Central memory CD4-positive, alpha-beta T cell (primary cell): ENCODE measurements around the gene TPGS2.
"Not testable (repeated sequence)": the region's sequence is repeated elsewhere in the genome, so short reads cannot be mapped to it uniquely, and the experiment has no call there.

Experiments
- DNase-seq: peaks from one replicate; pipeline ENCODE4 v3.0.0; 2022

TPGS2 gene

GRCh38 chr18:36772241-36772723, 56.5 kb downstream of the TPGS2 start:
- no peak for DNase-seq

GRCh38 chr18:36771245-36771644, 57.6 kb downstream of the TPGS2 start:
- DNase-seq = no peak

GRCh38 chr18:36770315-36770946, 58.4 kb downstream of the TPGS2 start:
- no peak for DNase-seq

- DNase-seq = no peak
These were observed 59.0 kb downstream of the TPGS2 start for GRCh38 chr18:36769611-36770314.

GRCh38 chr18:36769172-36769571, 59.6 kb downstream of the TPGS2 start:
- no peak for DNase-seq

DNA sequence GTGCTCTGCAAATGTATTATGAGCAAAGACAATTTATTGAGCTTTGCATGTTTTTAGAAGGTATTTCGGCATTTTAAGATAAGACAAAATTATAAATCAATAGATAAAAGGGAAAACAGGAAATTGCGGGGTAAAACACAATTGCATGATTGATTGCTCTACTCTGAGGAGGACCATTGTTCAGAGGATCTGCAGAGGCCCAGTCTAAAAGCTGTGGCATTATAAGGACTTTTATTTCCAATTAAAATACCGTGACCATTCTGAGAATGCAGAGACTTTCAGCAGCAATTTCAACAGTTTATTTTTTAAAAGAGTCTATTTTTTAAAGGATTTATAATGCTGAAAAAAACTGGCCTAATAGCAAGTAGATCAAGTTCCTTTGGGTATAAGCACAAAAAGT, 62.0 kb downstream of the TPGS2 start:
- no peak for DNase-seq

GRCh38 chr18:36762965-36763364, 65.8 kb downstream of the TPGS2 start:
- not testable (repeated sequence) for DNase-seq

GRCh38 chr18:36762074-36762473, 66.7 kb downstream of the TPGS2 start:
- DNase-seq = no peak

- no peak for DNase-seq
These were observed 67.6 kb downstream of the TPGS2 start for GRCh38 chr18:36761186-36761698.

DNA sequence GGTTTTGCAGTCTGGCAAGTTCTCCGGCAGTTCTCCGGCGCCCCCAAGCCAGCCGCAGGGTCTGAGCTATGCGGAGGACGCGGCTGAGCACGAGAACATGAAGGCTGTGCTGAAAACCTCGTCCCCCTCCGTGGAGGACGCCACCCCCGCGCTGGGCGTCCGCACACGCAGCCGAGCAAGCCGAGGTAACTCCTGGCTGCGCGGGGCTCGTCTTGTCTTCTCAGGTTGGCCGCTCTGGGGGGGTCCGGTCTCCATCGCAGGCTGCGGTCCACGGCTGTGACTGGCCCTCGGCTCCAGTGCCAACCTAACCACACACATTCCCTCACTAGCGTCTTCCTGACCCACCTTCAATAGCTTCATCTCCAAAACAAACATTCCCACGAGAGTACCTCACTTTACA, 68.2 kb downstream of the TPGS2 start:
- no peak for DNase-seq

- DNase-seq = no peak
These were observed 69.5 kb downstream of the TPGS2 start for GRCh38 chr18:36759167-36759776.

- no peak for DNase-seq
These were observed 70.2 kb downstream of the TPGS2 start for GRCh38 chr18:36758623-36759022.

DNA sequence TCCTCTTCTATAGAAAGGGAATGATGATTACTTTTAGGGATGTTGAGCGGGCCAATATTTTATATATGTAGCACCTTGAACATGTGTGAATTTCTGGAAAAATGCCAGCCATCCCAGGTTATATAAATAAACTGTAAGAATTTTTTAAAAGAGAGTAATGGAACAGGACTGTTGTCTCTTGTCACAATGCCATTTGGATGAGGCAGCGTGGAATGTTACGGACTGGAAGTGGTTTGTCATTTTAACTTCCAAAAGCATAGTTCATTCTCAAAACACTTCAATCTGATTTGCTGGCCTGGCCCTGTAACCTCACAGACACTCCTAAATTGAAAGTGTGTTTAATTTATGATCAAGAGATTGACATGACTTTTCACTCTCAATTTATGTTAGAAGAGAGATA, 70.8 kb downstream of the TPGS2 start:
- DNase-seq = no peak

DNA sequence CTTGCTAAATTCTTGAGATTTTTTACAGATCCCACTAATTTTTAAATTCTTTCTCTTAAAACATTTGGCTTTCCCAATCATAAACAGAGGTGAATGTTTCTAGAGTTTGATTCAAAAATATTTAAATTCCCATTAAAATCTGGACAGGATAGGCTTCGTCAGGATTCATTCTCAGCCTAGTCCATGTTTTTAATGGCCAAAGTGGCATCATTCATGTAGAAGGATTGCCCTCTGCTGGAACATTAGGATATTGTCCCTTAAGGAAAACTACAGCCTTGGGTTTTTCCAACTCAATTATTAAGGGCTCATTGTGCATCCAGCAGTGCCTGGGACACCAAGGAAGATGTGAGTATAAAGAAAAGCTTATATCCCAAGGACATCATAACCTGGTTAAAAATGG, 71.7 kb downstream of the TPGS2 start:
- no peak for DNase-seq

GRCh38 chr18:36756242-36756641, 72.6 kb downstream of the TPGS2 start:
- DNase-seq = no peak

- no peak for DNase-seq
These were observed 75.6 kb downstream of the TPGS2 start for GRCh38 chr18:36752929-36753865.

DNA sequence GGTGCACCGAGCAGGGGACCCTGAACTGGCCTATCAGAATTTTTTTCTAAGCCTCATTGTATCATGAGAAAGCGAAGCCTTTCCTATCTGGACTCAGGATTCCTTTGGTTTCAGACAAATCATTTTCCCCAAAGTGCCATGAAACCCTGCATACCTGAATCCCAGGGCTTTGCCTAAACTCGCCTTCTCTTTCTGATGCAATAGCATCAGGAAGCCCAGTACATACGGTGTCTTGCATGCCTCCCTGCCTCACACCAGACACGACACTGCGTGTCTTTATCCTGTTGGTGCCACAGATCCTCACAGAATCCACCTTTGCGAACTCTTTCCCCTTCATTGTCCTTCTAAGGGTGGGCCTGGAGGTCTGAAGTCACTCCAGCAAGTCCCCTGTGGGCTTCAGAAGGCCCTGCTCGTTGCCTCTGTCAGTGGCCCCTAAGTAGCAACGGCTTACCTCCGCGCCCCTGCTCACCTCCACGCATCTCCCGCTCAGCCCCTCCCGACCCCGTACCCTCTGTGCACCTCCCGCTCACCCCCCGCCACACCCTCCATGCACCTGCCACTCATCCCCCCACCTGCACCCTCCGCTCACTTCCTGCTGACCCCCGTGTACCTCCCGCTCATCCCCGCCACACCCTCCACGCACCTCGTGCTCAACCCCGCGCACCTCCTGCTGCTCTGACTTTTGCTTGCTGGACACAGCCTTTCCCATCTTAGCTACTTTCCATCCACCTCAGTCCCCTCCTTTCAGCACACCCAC, 83.4 kb downstream of the TPGS2 start:
- no peak for DNase-seq

- no peak for DNase-seq
These were observed 84.4 kb downstream of the TPGS2 start for GRCh38 chr18:36744261-36744876.
